ENCODE data around the gene PAPOLG. TPM values are rescaled to one million over a fixed set of nuclear protein-coding genes. Genes with fewer than 3 reads are reported as not detected.

Gene PAPOLG
- 8.3 and 8.4 TPM in 2 replicates for polyA plus RNA-seq (2013)

DNA sequence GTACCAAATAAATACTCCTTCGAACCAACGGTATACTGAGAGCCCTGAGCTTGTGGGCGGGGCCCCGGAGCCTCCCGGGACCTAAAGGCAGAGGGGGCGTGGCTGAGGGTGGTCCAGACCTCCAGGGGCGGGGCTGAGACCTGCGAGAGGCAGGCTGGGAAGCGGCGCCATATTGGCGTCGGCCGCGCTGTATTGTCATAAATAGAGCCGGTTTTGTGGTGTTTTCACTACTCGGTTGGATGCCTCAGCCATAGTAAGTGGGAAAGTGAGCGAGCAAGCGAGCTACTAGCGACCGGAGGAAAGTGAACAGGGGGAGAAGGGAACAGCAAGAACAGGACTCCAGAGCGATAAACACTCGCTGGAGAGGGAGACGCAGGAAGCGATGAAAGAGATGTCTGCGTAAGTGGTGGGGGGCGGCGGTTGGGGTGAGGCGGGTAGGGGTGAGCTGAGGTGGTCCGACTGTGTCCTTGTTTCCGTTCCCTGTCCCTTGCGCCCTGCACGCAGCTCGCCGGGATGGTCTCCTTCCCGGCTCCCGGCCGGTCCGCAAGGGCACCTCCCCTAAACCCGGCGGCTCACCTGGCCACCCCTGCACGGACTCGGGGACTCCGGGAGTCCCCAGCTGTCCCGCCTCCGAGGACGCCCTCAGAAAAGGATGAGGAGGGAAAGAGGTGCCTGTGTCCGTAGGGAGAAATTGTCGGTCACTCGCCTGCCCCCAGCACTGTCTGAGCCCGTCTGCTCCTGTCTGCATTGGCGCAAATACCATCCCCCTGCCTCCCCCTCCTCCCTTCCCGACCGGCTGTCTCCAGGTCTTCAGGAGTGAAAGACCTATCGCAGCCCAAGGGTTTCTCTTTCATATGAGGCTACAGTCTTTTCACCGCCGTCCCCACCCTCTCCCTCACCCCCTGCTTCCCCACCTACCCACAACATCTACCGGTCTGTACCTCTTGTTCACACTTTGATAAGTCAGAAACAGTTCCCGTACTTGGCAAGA is at the start of gene PAPOLG:
Gene PAPOLG, plus strand, starts transcription at position 172 of the 991 bp plus-strand sequence. Its CDS starts 211 bp downstream, at position 383.
- H3K14ac ChIP-seq (ENCODE audit: low read length): peak within 1 kb of the TSS; percentile 98
- H3K23ac ChIP-seq (ENCODE audit: low read length): no peak within 1 kb of the TSS
- H3K4me3 ChIP-seq (ENCODE audit: low read depth, low read length): peak within 1 kb of the TSS; percentile 90
- H3K27me3 ChIP-seq (ENCODE audit: insufficient read depth, low read length): no peaks in the 10 kb centered on the region
- H2BK5ac ChIP-seq (ENCODE audit: low read depth, low read length, poor library complexity): peak within 1 kb of the TSS; percentile 24
- peak; percentile 97 to 98 for DNase-seq
- peak within 1 kb of the TSS; percentile 93 for H3K27ac ChIP-seq (ENCODE audit: low read depth, low read length)
- peaks cover 0 to 6% of the 10 kb centered on the region in 2 experiments for H3K36me3 ChIP-seq (ENCODE audit: control insufficient read depth in 1 of 2, insufficient read depth in 2 of 2, low read length in 2 of 2)
- H3K79me1 ChIP-seq (ENCODE audit: low read length): peaks cover 5% of the 10 kb centered on the region
- no CpG with 5 or more reads among the region's 58 CpGs for WGBS (ENCODE audit: extremely low coverage, insufficient coverage, insufficient read length)
- peak within 1 kb of the TSS; percentile 80 for H3K4ac ChIP-seq (ENCODE audit: low read depth, low read length)
- H3K4me1 ChIP-seq (ENCODE audit: control insufficient read depth in 1 of 2, insufficient read depth in 2 of 2, low read length in 2 of 2): no peaks in the 10 kb centered on the region
- H2AFZ ChIP-seq (ENCODE audit: insufficient read depth, low read length, poor library complexity): peak within 1 kb of the TSS; percentile 100
- peaks cover 2% of the 10 kb centered on the region for H3K9me3 ChIP-seq (ENCODE audit: insufficient read depth, low read depth, low read length)
- peak within 1 kb of the TSS; percentile 79 for H2AK5ac ChIP-seq (ENCODE audit: low read length)
- peak within 1 kb of the TSS; percentile 99 for H4K8ac ChIP-seq (ENCODE audit: low read depth, low read length)
- peaks cover 5% of the 10 kb centered on the region for H3K79me2 ChIP-seq (ENCODE audit: control insufficient read depth, insufficient read depth, low read length, poor library complexity)
- H2BK120ac ChIP-seq (ENCODE audit: insufficient read depth, low read length, poor library complexity): peak within 1 kb of the TSS; percentile 64
- H3K18ac ChIP-seq (ENCODE audit: low read length): peak within 1 kb of the TSS; percentile 98
- no peak within 1 kb of the TSS for H2BK12ac ChIP-seq (ENCODE audit: low read length)
- H3K4me2 ChIP-seq (ENCODE audit: low read length): peak within 1 kb of the TSS; percentile 86
- peak within 1 kb of the TSS; percentile 96 for H4K91ac ChIP-seq (ENCODE audit: low read depth, low read length)
- peak within 1 kb of the TSS; percentile 98 for H4K12ac ChIP-seq (ENCODE audit: low read depth, low read length)
- peak within 1 kb of the TSS; percentile 79 for H3K9ac ChIP-seq (ENCODE audit: low read length)

DNA sequence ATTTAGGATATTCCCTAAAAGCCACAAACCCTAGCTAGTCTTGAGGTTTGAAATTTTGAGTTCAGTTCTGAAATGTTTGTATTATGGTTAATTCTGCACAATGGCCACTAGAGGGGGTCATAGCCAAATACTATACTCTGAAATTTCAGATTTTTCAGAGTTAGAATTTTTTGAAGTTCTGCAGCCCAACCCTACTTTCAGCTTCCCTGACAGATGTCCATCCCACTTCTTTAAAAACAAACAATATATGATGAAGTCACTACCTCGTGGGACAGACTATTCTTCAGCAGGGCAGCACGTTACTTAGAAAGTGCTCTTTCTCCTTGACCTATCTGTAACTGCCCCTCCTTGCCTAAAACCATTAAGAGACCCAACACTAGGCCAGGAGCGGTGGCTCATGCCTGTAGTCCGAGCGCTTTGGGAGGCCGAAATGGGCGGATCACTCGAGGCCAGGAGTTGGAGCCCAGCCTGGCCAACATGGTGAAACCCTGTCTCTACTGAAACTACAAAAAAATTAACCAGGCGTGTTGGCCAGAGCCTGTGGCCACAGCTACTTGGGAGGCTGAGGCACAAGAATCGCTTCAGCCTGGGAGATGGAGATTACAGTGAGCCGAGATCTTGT is 48.2 kb upstream of the PAPOLG start:
- Histone ChIP-seq H3K4me2 (ENCODE audit: low read length) (no peak overlapping the region), H3K36me3 (ENCODE audit: control insufficient read depth in 1 of 2, insufficient read depth in 2 of 2, low read length in 2 of 2) (no peaks in the 10 kb centered on the region), H2BK120ac (ENCODE audit: insufficient read depth, low read length, poor library complexity) (no peak overlapping the region), H3K9ac (ENCODE audit: low read length) (no peak overlapping the region), H2BK5ac (ENCODE audit: low read depth, low read length, poor library complexity) (no peak overlapping the region), H3K18ac (ENCODE audit: low read length) (no peak overlapping the region), H3K79me2 (ENCODE audit: control insufficient read depth, insufficient read depth, low read length, poor library complexity) (no peaks in the 10 kb centered on the region), H4K12ac (ENCODE audit: low read depth, low read length) (no peak overlapping the region), H3K4ac (ENCODE audit: low read depth, low read length) (no peak overlapping the region), H3K27me3 (ENCODE audit: insufficient read depth, low read length) (no peaks in the 10 kb centered on the region), H2AK5ac (ENCODE audit: low read length) (no peak overlapping the region), H4K91ac (ENCODE audit: low read depth, low read length) (no peak overlapping the region), H4K8ac (ENCODE audit: low read depth, low read length) (no peak overlapping the region), H3K23ac (ENCODE audit: low read length) (no peak overlapping the region), H3K4me1 (ENCODE audit: control insufficient read depth in 1 of 2, insufficient read depth in 2 of 2, low read length in 2 of 2) (no peaks in the 10 kb centered on the region), H3K9me3 (ENCODE audit: insufficient read depth, low read depth, low read length) (no peaks in the 10 kb centered on the region), H2BK12ac (ENCODE audit: low read length) (no peak overlapping the region), H3K27ac (ENCODE audit: low read depth, low read length) (no peak overlapping the region), H3K14ac (ENCODE audit: low read length) (no peak overlapping the region), H3K4me3 (ENCODE audit: low read depth, low read length) (no peak overlapping the region), H3K79me1 (ENCODE audit: low read length) (no peaks in the 10 kb centered on the region), H2AFZ (ENCODE audit: insufficient read depth, low read length, poor library complexity) (no peak overlapping the region)
- DNase-seq: peak in 1 of 2 donors; percentile 82
- WGBS (ENCODE audit: extremely low coverage, insufficient coverage, insufficient read length): no CpG with 5 or more reads among the region's 11 CpGs

DNA sequence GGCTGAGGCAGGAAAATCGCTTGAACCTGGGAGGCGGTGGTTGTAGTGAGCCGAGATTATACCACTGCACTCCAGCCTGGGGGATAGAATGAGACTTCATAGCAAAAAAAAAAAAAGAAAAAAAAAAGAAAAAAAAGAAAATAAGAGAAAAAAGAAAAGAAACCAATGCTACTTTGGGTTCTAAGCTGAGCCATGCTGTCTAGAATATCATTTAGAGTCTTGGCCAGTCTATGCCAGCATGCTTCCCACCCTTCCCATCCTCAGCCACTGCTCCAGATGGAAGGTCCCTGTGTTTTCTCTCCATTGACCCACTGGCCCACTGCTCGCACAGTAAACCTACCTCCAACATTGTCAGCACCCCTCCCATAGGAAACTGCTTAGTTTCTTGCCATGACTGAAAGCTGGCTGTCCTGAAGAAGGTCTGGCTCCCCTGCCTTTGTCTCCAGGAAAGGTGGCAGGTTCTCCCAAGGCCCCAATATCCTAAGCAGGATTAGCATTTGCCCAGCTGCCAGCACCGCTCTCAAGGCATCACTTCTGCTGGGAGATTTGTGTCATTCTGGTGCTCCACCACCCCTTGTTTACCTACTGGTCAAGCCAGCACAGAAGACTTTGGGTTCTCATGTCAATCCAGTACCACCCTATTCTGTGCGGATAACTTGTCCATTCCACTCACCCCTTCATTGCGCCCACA is 47.3 kb upstream of the PAPOLG start:
- Histone ChIP-seq H4K8ac (ENCODE audit: low read depth, low read length) (no peak overlapping the region), H3K36me3 (ENCODE audit: control insufficient read depth in 1 of 2, insufficient read depth in 2 of 2, low read length in 2 of 2) (no peaks in the 10 kb centered on the region), H3K18ac (ENCODE audit: low read length) (no peak overlapping the region), H3K9ac (ENCODE audit: low read length) (no peak overlapping the region), H3K23ac (ENCODE audit: low read length) (no peak overlapping the region), H3K9me3 (ENCODE audit: insufficient read depth, low read depth, low read length) (no peaks in the 10 kb centered on the region), H2AK5ac (ENCODE audit: low read length) (no peak overlapping the region), H3K27ac (ENCODE audit: low read depth, low read length) (no peak overlapping the region), H4K91ac (ENCODE audit: low read depth, low read length) (no peak overlapping the region), H3K4me2 (ENCODE audit: low read length) (no peak overlapping the region), H3K4me1 (ENCODE audit: control insufficient read depth in 1 of 2, insufficient read depth in 2 of 2, low read length in 2 of 2) (no peaks in the 10 kb centered on the region), H4K12ac (ENCODE audit: low read depth, low read length) (no peak overlapping the region), H3K79me2 (ENCODE audit: control insufficient read depth, insufficient read depth, low read length, poor library complexity) (no peaks in the 10 kb centered on the region), H3K79me1 (ENCODE audit: low read length) (no peaks in the 10 kb centered on the region), H2BK5ac (ENCODE audit: low read depth, low read length, poor library complexity) (no peak overlapping the region), H3K27me3 (ENCODE audit: insufficient read depth, low read length) (no peaks in the 10 kb centered on the region), H3K14ac (ENCODE audit: low read length) (no peak overlapping the region), H3K4ac (ENCODE audit: low read depth, low read length) (no peak overlapping the region), H2AFZ (ENCODE audit: insufficient read depth, low read length, poor library complexity) (no peak overlapping the region), H3K4me3 (ENCODE audit: low read depth, low read length) (no peak overlapping the region), H2BK120ac (ENCODE audit: insufficient read depth, low read length, poor library complexity) (no peak overlapping the region), H2BK12ac (ENCODE audit: low read length) (no peak overlapping the region)
- DNase-seq: no peak
- WGBS (ENCODE audit: extremely low coverage, insufficient coverage, insufficient read length): no CpG with 5 or more reads among the region's 7 CpGs

DNA sequence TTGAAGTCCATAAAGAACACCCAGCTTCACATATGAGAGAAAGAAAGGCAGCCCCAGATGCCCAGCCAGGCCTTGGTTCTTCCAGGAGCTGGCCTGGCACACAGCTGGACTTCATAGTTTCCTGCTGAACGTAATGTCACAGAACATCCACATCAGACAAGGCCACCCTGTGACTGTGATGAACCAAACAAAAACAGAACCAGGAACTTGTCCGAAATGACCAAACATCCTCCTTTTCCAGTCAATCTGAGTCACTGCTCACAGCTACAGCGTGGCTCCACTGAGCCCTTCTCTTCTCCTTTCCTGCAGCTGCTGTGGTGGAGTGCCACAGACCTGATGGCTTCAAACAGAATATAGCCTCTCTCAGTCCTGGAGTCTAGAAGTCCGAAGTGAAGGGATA is 45.4 kb upstream of the PAPOLG start:
- DNase-seq: peak; percentile 3 to 32
- H3K27ac ChIP-seq (ENCODE audit: low read depth, low read length): no peak overlapping the region
- H3K9me3 ChIP-seq (ENCODE audit: insufficient read depth, low read depth, low read length): no peaks in the 10 kb centered on the region
- H3K79me1 ChIP-seq (ENCODE audit: low read length): no peaks in the 10 kb centered on the region
- H3K23ac ChIP-seq (ENCODE audit: low read length): no peak overlapping the region
- no peak overlapping the region for H2AFZ ChIP-seq (ENCODE audit: insufficient read depth, low read length, poor library complexity)
- H4K8ac ChIP-seq (ENCODE audit: low read depth, low read length): no peak overlapping the region
- H3K79me2 ChIP-seq (ENCODE audit: control insufficient read depth, insufficient read depth, low read length, poor library complexity): no peaks in the 10 kb centered on the region
- H3K4ac ChIP-seq (ENCODE audit: low read depth, low read length): no peak overlapping the region
- no peak overlapping the region for H3K18ac ChIP-seq (ENCODE audit: low read length)
- H2BK5ac ChIP-seq (ENCODE audit: low read depth, low read length, poor library complexity): no peak overlapping the region
- no peaks in the 10 kb centered on the region for H3K36me3 ChIP-seq (ENCODE audit: control insufficient read depth in 1 of 2, insufficient read depth in 2 of 2, low read length in 2 of 2)
- H2BK120ac ChIP-seq (ENCODE audit: insufficient read depth, low read length, poor library complexity): no peak overlapping the region
- no peak overlapping the region for H3K4me2 ChIP-seq (ENCODE audit: low read length)
- no peak overlapping the region for H3K9ac ChIP-seq (ENCODE audit: low read length)
- H3K4me3 ChIP-seq (ENCODE audit: low read depth, low read length): no peak overlapping the region
- no peak overlapping the region for H2BK12ac ChIP-seq (ENCODE audit: low read length)
- H3K14ac ChIP-seq (ENCODE audit: low read length): no peak overlapping the region
- no peaks in the 10 kb centered on the region for H3K27me3 ChIP-seq (ENCODE audit: insufficient read depth, low read length)
- whole genome bisulfite sequencing (ENCODE audit: extremely low coverage, insufficient coverage, insufficient read length): no CpG with 5 or more reads among the region's 4 CpGs
- H3K4me1 ChIP-seq (ENCODE audit: control insufficient read depth in 1 of 2, insufficient read depth in 2 of 2, low read length in 2 of 2): no peaks in the 10 kb centered on the region
- H4K91ac ChIP-seq (ENCODE audit: low read depth, low read length): no peak overlapping the region
- H2AK5ac ChIP-seq (ENCODE audit: low read length): no peak overlapping the region
- H4K12ac ChIP-seq (ENCODE audit: low read depth, low read length): no peak overlapping the region

Data from trophoblast cell (in vitro differentiated cells and primary cell).